ENCODE results near the gene IL1RL1.

GRCh38 chr2:102273619-102274211 is 37.6 kb upstream of the IL1RL1 start:
- TF ChIP-seq CTCF (IDR thresholded peaks at IDR 0.05; ENCODE audit: insufficient read depth, low read depth, low read length) = no peak
- TF ChIP-seq EZH2 (IDR thresholded peaks at IDR 0.05; ENCODE audit: insufficient read depth, low read length) = no peak
